Activated CD4-positive, alpha-beta T cell treated with anti-CD3 and anti-CD28 coated beads, Interleukin-2, amount 50 U/mL, for 24 hours (primary cell): ENCODE results near the gene TRMT1.
"Not testable (repeated sequence)": the region's sequence is repeated elsewhere in the genome, so short reads cannot be mapped to it uniquely, and the experiment has no call there.

Source experiments
- DNase-seq, 2 donors: peaks; one replicate each; pipeline ENCODE4 v3.0.0-alpha.2; 2020; ENCODE audit warnings: low read depth in 1 of 2, low spot score in 1 of 2

The TRMT1 gene

DNA sequence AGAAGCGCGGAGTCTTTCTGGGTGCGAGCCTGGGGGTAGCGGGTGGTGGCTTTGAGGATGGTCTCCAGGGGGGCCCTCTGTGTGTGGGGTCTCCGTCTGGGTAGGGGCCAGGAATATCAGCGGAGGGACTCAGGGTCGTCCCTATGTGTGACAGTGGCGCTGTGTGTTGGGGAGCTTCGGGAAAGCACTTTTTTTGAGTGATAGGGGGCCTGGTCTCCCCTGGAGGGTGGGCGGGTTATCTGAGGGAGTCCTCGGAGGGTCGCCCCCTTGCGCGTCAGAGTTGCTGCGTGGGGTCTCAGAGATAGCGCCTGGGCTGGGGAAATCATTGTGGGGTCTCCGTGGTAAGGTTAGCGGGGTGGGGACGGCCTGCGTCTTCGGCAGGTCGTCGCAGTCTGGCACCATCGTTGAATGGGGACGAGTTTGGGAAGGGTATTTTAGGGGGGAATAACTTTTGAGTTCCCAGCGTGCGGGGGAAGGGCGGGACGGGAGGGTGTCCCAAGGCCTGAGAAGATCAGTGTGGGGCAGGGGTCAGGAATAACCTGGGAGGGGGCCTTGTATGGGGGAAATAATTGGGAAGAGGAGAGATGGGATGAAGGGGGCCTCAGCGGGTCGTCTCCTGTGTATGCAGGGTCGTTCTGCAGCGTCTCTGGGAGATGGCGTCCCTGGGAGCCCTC, 34.5 kb upstream of the TRMT1 start:
- DNase-seq, result no peak

- peak; percentile 81 to 91 for DNase-seq
These were observed 33.8 kb upstream of the TRMT1 start, which contains the start of the genes IER2 and STX10 for GRCh38 chr19:13150187-13150930. TSS of gene IER2 (plus strand) at chr19:13150411. CDS start at chr19:13153187, 2,776 bp downstream. TSS of gene STX10 (minus strand) at chr19:13150375. CDS start at chr19:13150173, 202 bp downstream.

DNA sequence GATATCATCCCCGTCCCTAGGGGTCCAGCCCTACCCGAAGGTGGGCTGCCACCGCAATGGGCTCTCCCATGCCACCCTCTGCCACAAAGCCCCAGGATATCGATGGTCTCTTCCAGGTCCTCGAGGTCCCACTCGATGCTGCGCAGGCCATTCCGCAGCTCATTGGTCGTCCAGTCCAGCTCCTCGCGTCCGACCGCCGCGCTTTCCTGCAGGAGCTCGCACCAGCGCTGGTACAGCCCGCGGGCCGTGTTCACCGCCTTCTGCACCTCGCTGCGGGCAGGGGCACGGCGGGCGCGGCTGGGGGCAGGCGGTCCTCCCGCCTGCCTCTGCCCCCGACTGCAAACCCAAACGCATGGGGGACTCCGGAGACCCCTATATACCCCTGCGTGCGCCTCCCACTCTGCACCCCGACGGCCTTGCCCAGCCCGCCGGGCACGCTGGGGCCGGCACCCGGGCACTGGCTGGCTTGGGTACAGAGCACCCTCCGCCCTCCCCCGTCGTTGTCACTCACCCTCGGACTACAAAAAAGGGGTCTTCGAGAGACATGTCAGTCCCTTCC, 33.2 kb upstream of the TRMT1 start:
- no peak for DNase-seq

DNA sequence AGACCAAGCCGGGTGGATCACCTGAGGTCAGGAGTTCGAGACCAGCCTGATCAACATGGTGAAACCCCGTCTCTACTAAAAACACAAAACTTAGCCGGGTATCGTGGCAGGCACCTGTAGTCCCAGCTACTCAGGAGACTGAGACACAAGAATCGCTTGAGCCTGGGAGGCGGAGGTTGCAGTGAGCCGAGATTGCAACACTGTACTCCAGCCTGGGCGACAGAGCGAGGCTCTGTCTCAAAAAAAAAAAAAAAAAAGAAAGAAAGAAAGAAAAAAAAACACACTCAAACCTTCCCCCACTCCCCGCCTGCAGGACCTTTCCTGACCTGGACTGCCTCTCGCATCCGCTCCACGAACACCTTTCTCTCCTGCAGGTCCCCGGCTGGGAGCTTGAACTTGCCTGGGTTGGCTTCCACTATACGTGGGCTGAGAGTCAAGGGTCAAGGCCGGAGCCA, 32.7 kb upstream of the TRMT1 start:
- not testable (repeated sequence) for DNase-seq

DNA sequence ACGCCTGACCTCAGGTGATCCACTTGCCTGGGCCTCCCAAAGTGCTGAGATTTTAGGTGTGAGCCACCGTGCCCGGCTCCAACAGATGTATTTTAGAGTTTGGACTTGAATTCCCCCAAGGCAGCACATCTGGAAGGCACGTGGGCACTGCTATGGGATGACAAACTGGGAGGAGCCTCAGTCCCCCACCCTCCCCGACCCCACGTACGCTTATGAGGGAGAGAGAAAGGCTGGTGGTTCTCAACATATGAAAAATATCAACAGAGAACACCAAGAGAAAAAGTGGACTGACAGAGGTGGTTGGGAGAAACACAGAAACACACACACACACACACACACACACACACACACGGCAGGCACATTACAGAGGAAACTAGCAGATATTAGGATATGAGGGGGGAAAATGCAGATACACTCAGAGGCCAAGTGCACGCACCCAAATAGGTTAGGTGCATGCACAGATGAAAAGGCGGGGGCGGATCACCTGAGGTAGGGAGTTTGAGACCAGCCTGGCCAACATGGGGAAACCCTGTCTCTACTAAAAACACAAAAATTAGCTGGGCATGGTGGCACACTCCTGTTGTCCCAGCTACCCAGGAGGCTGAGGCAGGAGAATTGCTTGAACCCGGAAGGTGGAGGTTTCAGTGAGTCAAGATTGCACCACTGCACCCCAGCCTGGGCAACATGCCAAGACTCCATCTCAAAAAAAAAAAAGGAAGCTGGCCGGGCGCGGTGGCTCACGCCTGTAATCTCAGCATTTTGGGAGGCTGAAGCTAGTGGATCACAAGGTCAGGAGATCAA, 30.4 kb upstream of the TRMT1 start:
- DNase-seq, result no peak

DNA sequence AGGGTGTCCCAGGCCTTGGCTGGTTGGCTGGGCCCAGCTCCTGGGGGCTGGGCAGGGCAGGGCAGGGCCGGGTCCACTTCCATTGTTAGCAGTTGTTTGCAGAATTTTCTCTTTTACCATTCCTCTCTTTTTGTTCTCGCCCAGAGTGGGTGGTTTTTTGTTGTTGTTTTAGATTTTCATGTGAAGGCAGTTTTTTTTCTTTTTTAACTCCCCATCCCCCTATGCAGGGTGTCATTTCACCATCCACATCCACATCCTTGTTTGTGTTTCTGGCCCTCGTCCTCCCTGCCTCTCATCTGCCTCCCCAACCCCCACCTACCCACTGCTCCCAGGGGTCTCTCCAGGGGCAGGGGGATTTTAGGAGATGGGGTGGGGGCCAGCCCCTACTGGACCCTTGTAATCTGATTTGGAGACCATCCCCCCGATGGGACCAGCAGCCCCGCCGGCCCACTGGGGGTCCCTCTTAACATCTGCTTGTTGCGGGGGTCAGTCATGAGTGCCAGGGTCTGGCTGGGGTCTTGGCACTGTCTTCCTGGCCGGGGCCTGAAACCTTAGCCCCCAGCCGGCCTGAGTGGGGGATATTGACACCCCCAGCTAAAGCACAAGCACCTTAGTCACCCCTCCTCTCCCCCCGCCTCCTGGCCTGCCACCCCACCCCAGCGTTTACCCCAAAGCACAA, 23.2 kb upstream of the TRMT1 start:
- no peak for DNase-seq

DNA sequence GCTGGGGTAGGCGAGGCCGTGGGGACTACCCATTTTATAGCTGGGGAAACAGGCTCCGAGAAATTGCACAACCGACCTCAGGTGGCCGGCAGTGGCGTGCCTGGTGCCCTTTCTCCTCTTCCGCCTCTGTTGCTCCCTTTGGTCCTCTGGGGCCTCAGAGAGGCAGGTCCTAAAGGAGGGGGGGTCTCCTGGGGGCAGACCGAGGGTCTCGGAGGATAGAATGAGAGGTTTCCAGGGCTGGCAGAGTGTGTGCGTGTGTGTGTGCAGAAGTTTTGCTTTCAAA, 22.3 kb upstream of the TRMT1 start:
- no peak for DNase-seq

GRCh38 chr19:13138171-13138915, 21.8 kb upstream of the TRMT1 start:
- DNase-seq, result no peak

GRCh38 chr19:13137290-13137794, 20.8 kb upstream of the TRMT1 start:
- no peak for DNase-seq

GRCh38 chr19:13135068-13136062, 18.8 kb upstream of the TRMT1 start:
- no peak for DNase-seq

- no peak for DNase-seq
These were observed 18.1 kb upstream of the TRMT1 start for GRCh38 chr19:13134626-13135025.

DNA sequence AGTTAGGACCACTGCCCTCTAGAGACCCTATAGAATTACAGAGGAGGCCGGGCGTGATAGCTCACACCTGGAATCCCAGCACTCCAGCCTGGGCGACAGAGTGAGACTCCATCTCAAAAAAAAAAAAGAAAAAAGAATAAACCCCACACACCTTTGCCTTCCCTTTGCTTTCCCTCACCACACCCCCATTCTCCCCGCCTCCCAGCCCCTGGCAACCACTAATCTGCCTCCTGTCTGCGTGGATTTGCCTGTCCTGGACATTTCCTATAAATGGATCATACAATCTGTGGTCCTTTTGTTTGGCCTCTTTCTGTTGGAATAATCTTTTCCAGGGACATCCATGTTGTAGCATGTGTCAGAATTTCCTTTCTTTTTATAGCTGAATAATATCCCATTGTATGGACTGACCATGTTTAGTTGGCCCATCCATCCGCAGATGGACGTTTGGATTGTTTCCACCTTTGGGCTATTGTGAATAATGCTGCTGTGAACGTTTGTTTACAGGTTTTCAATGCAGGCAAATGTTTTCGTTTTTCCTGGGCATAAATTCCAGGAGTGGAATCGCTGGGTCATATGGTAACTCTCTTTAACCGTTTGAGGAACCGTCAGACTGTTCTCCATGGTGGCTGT, 16.8 kb upstream of the TRMT1 start:
- no peak for DNase-seq

- peak; percentile 15 to 66 for DNase-seq
These were observed 16.1 kb upstream of the TRMT1 start for GRCh38 chr19:13132471-13133180.

- DNase-seq, result no peak
These were observed 14.4 kb upstream of the TRMT1 start for GRCh38 chr19:13130886-13131490.

- DNase-seq, result no peak
These were observed 12.8 kb upstream of the TRMT1 start for GRCh38 chr19:13129384-13129783.

DNA sequence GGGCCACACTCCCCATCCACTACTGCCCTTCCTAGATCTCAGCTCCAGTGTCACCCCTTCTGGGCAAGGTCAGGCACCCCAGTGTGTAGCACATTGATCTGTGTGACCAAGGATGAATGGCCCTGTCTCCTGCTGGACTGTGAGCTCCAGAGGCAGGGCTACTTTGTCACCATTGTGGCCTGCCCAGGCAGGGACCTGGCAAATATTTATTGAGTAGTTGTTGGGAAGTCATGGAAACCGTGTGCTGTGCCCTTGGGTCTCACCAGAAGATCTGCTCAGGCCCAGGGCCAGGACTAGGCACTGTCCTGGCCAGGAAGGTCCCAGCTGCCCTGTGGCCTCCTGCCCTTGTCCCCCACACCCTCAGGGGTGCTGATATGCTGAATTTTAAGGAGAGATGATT, 12.0 kb upstream of the TRMT1 start:
- DNase-seq, result no peak

DNA sequence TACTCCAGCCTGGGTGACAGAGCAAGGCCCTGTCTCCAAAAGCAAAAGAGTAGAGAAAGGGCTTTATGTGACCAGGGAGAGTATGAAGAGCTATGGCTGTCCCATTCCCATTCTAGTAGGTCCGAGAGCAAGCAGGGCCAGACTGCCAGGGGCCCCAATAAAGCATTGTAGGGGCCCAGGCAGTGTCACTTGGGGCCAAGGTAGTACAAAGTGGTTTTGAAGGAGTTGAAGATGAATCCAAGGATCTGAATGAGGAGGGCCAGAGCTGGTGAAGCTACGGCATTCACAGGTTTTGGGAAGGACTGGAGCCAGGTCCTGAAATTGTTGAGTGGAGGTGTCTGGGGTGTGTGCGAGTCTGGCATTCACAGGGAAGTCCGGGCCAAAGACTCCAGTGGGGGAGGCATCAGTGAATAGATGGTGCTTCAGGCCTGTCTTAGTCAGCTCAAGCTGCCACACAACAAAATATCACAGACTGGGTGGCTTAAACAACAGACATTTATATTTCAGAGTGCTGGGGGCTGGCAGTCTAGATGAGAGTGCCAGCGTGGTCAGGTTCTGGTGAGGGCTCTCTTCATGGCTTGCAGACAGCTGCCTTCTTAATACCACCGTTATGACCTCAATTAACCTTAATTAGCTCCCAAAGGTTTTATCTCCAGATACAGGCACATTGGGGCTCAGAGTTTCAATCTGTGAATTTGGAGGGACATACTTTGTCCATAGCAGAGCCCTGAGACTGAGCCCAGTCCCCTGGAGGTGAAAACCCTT, 11.5 kb upstream of the TRMT1 start:
- no peak for DNase-seq
